Measurements from ENCODE around the gene KLRC4. TPM values are rescaled to one million over a fixed set of nuclear protein-coding genes. Genes with fewer than 3 reads are reported as not detected.
"Not testable (repeated sequence)": the region's sequence is repeated elsewhere in the genome, so short reads cannot be mapped to it uniquely, and the experiment has no call there.

Gene KLRC4
- total RNA-seq, 2 donors from 2014 or later: 0.96 TPM; not detected in 1

GRCh38 chr12:10386857-10387256 is 22.7 kb downstream of the KLRC4 start:
- WGBS: 68% methylated on average over 1 of the region's 1 CpG
- no peaks in the 10 kb centered on the region for H3K4me1 ChIP-seq (replicated peaks)
- intact Hi-C loops (cut with DNase I): no loop called here
- TF ChIP-seq POLR2AphosphoS5 (IDR thresholded peaks at IDR 0.05) (no peak), POLR2A (IDR thresholded peaks at IDR 0.05) (no peak)
- TF ChIP-seq, protein P1, sequence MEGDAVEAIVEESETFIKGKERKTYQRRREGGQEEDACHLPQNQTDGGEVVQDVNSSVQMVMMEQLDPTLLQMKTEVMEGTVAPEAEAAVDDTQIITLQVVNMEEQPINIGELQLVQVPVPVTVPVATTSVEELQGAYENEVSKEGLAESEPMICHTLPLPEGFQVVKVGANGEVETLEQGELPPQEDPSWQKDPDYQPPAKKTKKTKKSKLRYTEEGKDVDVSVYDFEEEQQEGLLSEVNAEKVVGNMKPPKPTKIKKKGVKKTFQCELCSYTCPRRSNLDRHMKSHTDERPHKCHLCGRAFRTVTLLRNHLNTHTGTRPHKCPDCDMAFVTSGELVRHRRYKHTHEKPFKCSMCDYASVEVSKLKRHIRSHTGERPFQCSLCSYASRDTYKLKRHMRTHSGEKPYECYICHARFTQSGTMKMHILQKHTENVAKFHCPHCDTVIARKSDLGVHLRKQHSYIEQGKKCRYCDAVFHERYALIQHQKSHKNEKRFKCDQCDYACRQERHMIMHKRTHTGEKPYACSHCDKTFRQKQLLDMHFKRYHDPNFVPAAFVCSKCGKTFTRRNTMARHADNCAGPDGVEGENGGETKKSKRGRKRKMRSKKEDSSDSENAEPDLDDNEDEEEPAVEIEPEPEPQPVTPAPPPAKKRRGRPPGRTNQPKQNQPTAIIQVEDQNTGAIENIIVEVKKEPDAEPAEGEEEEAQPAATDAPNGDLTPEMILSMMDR (IDR thresholded peaks at IDR 0.05): no peak
- H3K4me3 ChIP-seq: no peak overlapping the region
- H3K9me3 ChIP-seq: no peaks in the 10 kb centered on the region
- H3K36me3 ChIP-seq: no peaks in the 10 kb centered on the region
- H3K27me3 ChIP-seq (replicated peaks; ENCODE audit: insufficient read depth): no peaks in the 10 kb centered on the region
- DNase-seq (ENCODE audit: low spot score): no peak
- H3K27ac ChIP-seq: no peak overlapping the region

GRCh38 chr12:10385166-10385613 is 24.4 kb downstream of the KLRC4 start:
- no peaks in the 10 kb centered on the region for H3K36me3 ChIP-seq
- no peak for DNase-seq (ENCODE audit: low spot score)
- no peak overlapping the region for H3K4me3 ChIP-seq
- no peak overlapping the region for H3K27ac ChIP-seq
- TF ChIP-seq POLR2AphosphoS5 (IDR thresholded peaks at IDR 0.05) (peak; percentile 63), POLR2A (IDR thresholded peaks at IDR 0.05) (no peak)
- TF ChIP-seq, protein P1 (IDR thresholded peaks at IDR 0.05): no peak
- WGBS: 43% methylated on average over 2 of the region's 2 CpGs
- no peaks in the 10 kb centered on the region for H3K27me3 ChIP-seq (replicated peaks; ENCODE audit: insufficient read depth)
- intact Hi-C loops (cut with DNase I): no loop called here
- no peaks in the 10 kb centered on the region for H3K4me1 ChIP-seq (replicated peaks)
- no peaks in the 10 kb centered on the region for H3K9me3 ChIP-seq

DNA sequence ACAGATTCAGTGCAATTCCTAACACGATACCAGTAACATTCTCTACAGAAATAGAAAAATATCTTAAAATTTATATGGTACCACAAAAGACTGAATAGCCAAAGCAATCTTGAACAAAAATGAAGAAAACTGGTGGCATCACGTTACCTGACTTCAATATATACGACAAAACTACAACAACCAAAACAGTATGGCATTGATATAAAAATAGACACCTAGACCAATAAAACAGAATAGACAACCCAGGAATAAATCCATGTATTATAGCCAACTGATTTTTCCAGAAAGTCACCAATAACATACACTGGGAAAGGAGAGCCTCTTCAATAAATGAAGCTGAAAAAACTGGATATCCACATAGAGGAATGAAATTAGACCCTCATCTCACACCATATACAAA is 25.4 kb downstream of the KLRC4 start:
- Histone ChIP-seq H3K27me3 (replicated peaks; ENCODE audit: insufficient read depth) (no peaks in the 10 kb centered on the region), H3K27ac (no peak overlapping the region), H3K36me3 (no peaks in the 10 kb centered on the region), H3K9me3 (no peaks in the 10 kb centered on the region), H3K4me3 (no peak overlapping the region), H3K4me1 (replicated peaks) (no peaks in the 10 kb centered on the region)
- 93% methylated on average over 3 of the region's 3 CpGs for WGBS
- TF ChIP-seq POLR2A (IDR thresholded peaks at IDR 0.05) (no peak), POLR2AphosphoS5 (IDR thresholded peaks at IDR 0.05) (no peak)
- TF ChIP-seq, protein P1 (IDR thresholded peaks at IDR 0.05): no peak
- intact Hi-C loops (cut with DNase I): no loop called here
- no peak for DNase-seq (ENCODE audit: low spot score)

GRCh38 chr12:10381928-10382628 is 27.5 kb downstream of the KLRC4 start:
- H3K36me3 ChIP-seq: no peaks in the 10 kb centered on the region
- DNase-seq (ENCODE audit: low spot score): no peak
- intact Hi-C loops (cut with DNase I): no loop called here
- no peaks in the 10 kb centered on the region for H3K27me3 ChIP-seq (replicated peaks; ENCODE audit: insufficient read depth)
- no peak overlapping the region for H3K27ac ChIP-seq
- H3K4me3 ChIP-seq: no peak overlapping the region
- H3K9me3 ChIP-seq: no peaks in the 10 kb centered on the region
- TF ChIP-seq, protein P1 (IDR thresholded peaks at IDR 0.05): no peak
- TF ChIP-seq POLR2A (IDR thresholded peaks at IDR 0.05) (no peak), POLR2AphosphoS5 (IDR thresholded peaks at IDR 0.05) (no peak)
- no peaks in the 10 kb centered on the region for H3K4me1 ChIP-seq (replicated peaks)
- WGBS: 91% methylated on average over 4 of the region's 4 CpGs

DNA sequence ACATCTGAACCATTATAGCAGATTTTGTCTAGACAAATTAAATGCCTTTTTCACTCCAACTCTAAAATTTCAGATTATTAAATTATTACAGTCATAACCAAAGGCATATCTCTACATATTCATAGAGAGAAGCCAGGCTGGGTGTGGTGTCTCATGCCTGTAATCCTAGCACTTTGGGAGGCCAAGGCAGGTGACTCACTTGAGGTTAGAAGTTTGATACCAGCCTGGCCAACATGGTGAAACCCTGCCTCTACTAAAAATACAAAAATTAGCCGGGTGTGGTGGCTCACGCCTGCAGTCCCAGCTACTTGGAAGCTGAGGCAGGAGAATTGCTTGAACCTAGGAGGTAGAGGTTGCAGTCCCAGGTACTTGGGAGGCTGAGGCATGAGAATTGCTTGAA is 30.8 kb downstream of the KLRC4 start:
- H3K9me3 ChIP-seq; H3K4me3 ChIP-seq; H3K36me3 ChIP-seq; DNase-seq (ENCODE audit: low spot score); H3K27me3 ChIP-seq (replicated peaks; ENCODE audit: insufficient read depth); intact Hi-C loops (cut with DNase I); H3K4me1 ChIP-seq (replicated peaks); H3K27ac ChIP-seq: not testable (repeated sequence)
- 91% methylated on average over 2 of the region's 2 CpGs for WGBS

Data from prostate gland (tissue), 2 donors.